ENCODE results near the gene ASAP3. TPM values are rescaled to one million over a fixed set of nuclear protein-coding genes. Genes with fewer than 3 reads are reported as not detected.

Gene ASAP3
- total RNA-seq, 1 donor from 2014 or later: 65.7 TPM

GRCh38 chr1:23417570-23417969, 66.4 kb downstream of the ASAP3 start:
- Mint-ChIP-seq H3K4me1 (ENCODE audit: unreplicated experiment) (peaks cover 4% of the 10 kb centered on the region), H3K27ac (no peak overlapping the region), H3K36me3 (no peaks in the 10 kb centered on the region), H3K27me3 (peaks cover 5% of the 10 kb centered on the region), H3K4me3 (no peak overlapping the region), H3K9me3 (no peaks in the 10 kb centered on the region)
- TF ChIP-seq CTCF (conservative IDR thresholded peaks at IDR 0.05): no peak
- DNase-seq (ENCODE audit: extremely low spot score, unreplicated experiment): no peak

GRCh38 chr1:23416964-23417363, 67.0 kb downstream of the ASAP3 start:
- peaks cover 4% of the 10 kb centered on the region for H3K4me1 Mint-ChIP-seq (ENCODE audit: unreplicated experiment)
- TF ChIP-seq CTCF (conservative IDR thresholded peaks at IDR 0.05): no peak
- DNase-seq (ENCODE audit: extremely low spot score, unreplicated experiment): no peak
- no peaks in the 10 kb centered on the region for H3K9me3 Mint-ChIP-seq
- H3K36me3 Mint-ChIP-seq: no peaks in the 10 kb centered on the region
- H3K27ac Mint-ChIP-seq: no peak overlapping the region
- no peak overlapping the region for H3K4me3 Mint-ChIP-seq
- H3K27me3 Mint-ChIP-seq: peaks cover under 1% of the 10 kb centered on the region

- Mint-ChIP-seq H3K4me1 (ENCODE audit: unreplicated experiment) (peaks cover 19% of the 10 kb centered on the region), H3K9me3 (no peaks in the 10 kb centered on the region), H3K36me3 (no peaks in the 10 kb centered on the region), H3K4me3 (no peak overlapping the region), H3K27me3 (no peaks in the 10 kb centered on the region), H3K27ac (no peak overlapping the region)
- DNase-seq (ENCODE audit: extremely low spot score, unreplicated experiment): no peak
- TF ChIP-seq CTCF (conservative IDR thresholded peaks at IDR 0.05): no peak
Observed at GRCh38 chr1:23408797-23409290, 75.1 kb downstream of the ASAP3 start.

- Mint-ChIP-seq H3K9me3 (no peaks in the 10 kb centered on the region), H3K4me1 (ENCODE audit: unreplicated experiment) (peaks cover 33% of the 10 kb centered on the region), H3K4me3 (no peak overlapping the region), H3K36me3 (peaks cover 3% of the 10 kb centered on the region), H3K27ac (no peak overlapping the region), H3K27me3 (no peaks in the 10 kb centered on the region)
- no peak for TF ChIP-seq CTCF (conservative IDR thresholded peaks at IDR 0.05)
- DNase-seq (ENCODE audit: extremely low spot score, unreplicated experiment): no peak
Observed at GRCh38 chr1:23407016-23407630, 76.9 kb downstream of the ASAP3 start.

GRCh38 chr1:23405946-23406345, 78.0 kb downstream of the ASAP3 start:
- peaks cover 24% of the 10 kb centered on the region for H3K4me1 Mint-ChIP-seq (ENCODE audit: unreplicated experiment)
- H3K9me3 Mint-ChIP-seq: no peaks in the 10 kb centered on the region
- H3K27ac Mint-ChIP-seq: no peak overlapping the region
- no peak for TF ChIP-seq CTCF (conservative IDR thresholded peaks at IDR 0.05)
- DNase-seq (ENCODE audit: extremely low spot score, unreplicated experiment): no peak
- H3K27me3 Mint-ChIP-seq: no peaks in the 10 kb centered on the region
- peaks cover 3% of the 10 kb centered on the region for H3K36me3 Mint-ChIP-seq
- no peak overlapping the region for H3K4me3 Mint-ChIP-seq
